ENCODE results near the gene SUSD5.

SUSD5 gene

DNA sequence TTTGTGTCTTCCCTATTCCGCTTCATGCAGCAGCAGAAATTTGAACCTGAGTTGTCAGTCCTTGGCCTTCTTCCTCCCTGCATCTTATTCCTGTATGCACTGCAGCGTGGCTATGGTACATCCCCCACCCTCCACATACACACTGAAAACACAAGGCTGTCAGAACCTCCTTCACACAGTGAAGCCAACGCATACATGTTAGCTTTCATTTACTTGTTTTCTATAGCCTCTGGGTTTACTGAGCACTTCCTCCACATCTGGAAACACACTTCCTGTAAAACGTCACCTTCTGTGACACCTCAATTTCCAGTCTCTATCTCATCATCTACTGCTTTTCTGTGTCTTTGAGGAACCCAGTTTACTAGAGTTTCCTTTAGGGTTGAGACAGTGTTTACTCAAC, 47.0 kb downstream of the SUSD5 start:
- Histone ChIP-seq H3K9ac (ENCODE audit: low read length) (no peak overlapping the region), H3K4me1 (ENCODE audit: insufficient read depth, low read length, severe bottlenecking) (no peaks in the 10 kb centered on the region), H3F3A (ENCODE audit: insufficient read depth, low read length) (no peaks in the 10 kb centered on the region), H3K36me3 (ENCODE audit: insufficient read depth, low read length) (no peaks in the 10 kb centered on the region), H3K4me2 (ENCODE audit: low read length) (no peak overlapping the region), H3K27me3 (ENCODE audit: insufficient read depth, low read length) (no peaks in the 10 kb centered on the region; the same call in 1 of the 2 replicates), H2AFZ (ENCODE audit: low read length) (no peak overlapping the region), H3K9me2 (ENCODE audit: low read depth, low read length) (no peaks in the 10 kb centered on the region), H3K27ac (ENCODE audit: low read depth, low read length, poor library complexity, severe bottlenecking) (no peak overlapping the region), H3K9me3 (ENCODE audit: low read length) (no peaks in the 10 kb centered on the region), H3K4me3 (ENCODE audit: low read depth, low read length, poor library complexity, severe bottlenecking) (no peak overlapping the region), H4K20me1 (ENCODE audit: insufficient read depth, low read length) (no peaks in the 10 kb centered on the region), H3K79me2 (ENCODE audit: insufficient read depth, low read length) (no peaks in the 10 kb centered on the region)
- TF ChIP-seq CTCF (IDR thresholded peaks at IDR 0.05; ENCODE audit: low read length) (no peak), EZH2 (IDR thresholded peaks at IDR 0.05; ENCODE audit: borderline replicate concordance, low read length) (no peak)

DNA sequence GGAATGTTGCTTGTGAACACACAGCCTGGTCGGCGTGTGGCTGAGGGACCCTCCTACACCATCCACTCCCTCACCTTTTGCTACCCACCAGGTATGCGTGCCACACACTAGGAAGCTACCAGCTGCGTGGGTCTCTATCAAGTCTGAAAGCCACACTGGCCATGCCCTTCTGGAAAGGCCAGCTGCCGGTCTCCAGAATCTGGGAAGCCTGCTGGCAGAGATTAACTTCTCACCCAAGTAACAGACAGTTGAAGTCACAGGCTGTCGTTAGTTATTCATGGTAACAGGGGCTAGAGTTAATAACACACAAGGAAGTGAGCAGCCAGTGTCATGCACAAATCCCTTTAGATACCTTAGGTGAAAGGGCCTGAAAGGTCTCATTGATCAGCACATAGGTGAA, 48.1 kb downstream of the SUSD5 start:
- Histone ChIP-seq H2AFZ (ENCODE audit: low read length) (no peak overlapping the region), H4K20me1 (ENCODE audit: insufficient read depth, low read length) (no peaks in the 10 kb centered on the region), H3K9me2 (ENCODE audit: low read depth, low read length) (no peaks in the 10 kb centered on the region), H3K27ac (ENCODE audit: low read depth, low read length, poor library complexity, severe bottlenecking) (no peak overlapping the region), H3F3A (ENCODE audit: insufficient read depth, low read length) (no peaks in the 10 kb centered on the region), H3K79me2 (ENCODE audit: insufficient read depth, low read length) (no peaks in the 10 kb centered on the region), H3K9ac (ENCODE audit: low read length) (no peak overlapping the region), H3K4me2 (ENCODE audit: low read length) (no peak overlapping the region), H3K27me3 (ENCODE audit: insufficient read depth, low read length) (no peaks in the 10 kb centered on the region; the same call in 1 of the 2 replicates), H3K36me3 (ENCODE audit: insufficient read depth, low read length) (no peaks in the 10 kb centered on the region), H3K9me3 (ENCODE audit: low read length) (no peaks in the 10 kb centered on the region), H3K4me1 (ENCODE audit: insufficient read depth, low read length, severe bottlenecking) (no peaks in the 10 kb centered on the region), H3K4me3 (ENCODE audit: low read depth, low read length, poor library complexity, severe bottlenecking) (no peak overlapping the region)
- TF ChIP-seq EZH2 (IDR thresholded peaks at IDR 0.05; ENCODE audit: borderline replicate concordance, low read length) (no peak), CTCF (IDR thresholded peaks at IDR 0.05; ENCODE audit: low read length) (no peak)

GRCh38 chr3:33167716-33168336, 50.8 kb downstream of the SUSD5 start:
- Histone ChIP-seq H3K27ac (ENCODE audit: low read depth, low read length, poor library complexity, severe bottlenecking) (no peak overlapping the region), H3K36me3 (ENCODE audit: insufficient read depth, low read length) (no peaks in the 10 kb centered on the region), H3K4me1 (ENCODE audit: insufficient read depth, low read length, severe bottlenecking) (no peaks in the 10 kb centered on the region), H3K9ac (ENCODE audit: low read length) (no peak overlapping the region), H3K27me3 (ENCODE audit: insufficient read depth, low read length) (no peaks in the 10 kb centered on the region), H3F3A (ENCODE audit: insufficient read depth, low read length) (no peaks in the 10 kb centered on the region), H4K20me1 (ENCODE audit: insufficient read depth, low read length) (no peaks in the 10 kb centered on the region), H3K4me3 (ENCODE audit: low read depth, low read length, poor library complexity, severe bottlenecking) (no peak overlapping the region), H3K9me3 (ENCODE audit: low read length) (no peaks in the 10 kb centered on the region), H3K9me2 (ENCODE audit: low read depth, low read length) (no peaks in the 10 kb centered on the region), H3K79me2 (ENCODE audit: insufficient read depth, low read length) (no peaks in the 10 kb centered on the region), H3K4me2 (ENCODE audit: low read length) (no peak overlapping the region), H2AFZ (ENCODE audit: low read length) (no peak overlapping the region)
- TF ChIP-seq EZH2 (IDR thresholded peaks at IDR 0.05; ENCODE audit: borderline replicate concordance, low read length) (no peak), CTCF (IDR thresholded peaks at IDR 0.05; ENCODE audit: low read length) (no peak)
